Stimulated activated naive B cell treated with anti-CD40 and anti-IgM and Interleukin-4, amounts not matched to agents 10 μg/mL and 1 μg/mL and 100 μg/mL, for 72 hours (primary cell): Measurements from ENCODE around the gene NCBP2.
A peak's percentile ranks its signal among the peaks of the same experiment; 100 is the strongest.

Experiments used
- ATAC-seq, 2 donors: fragments of 150-1000 bp; cut with Tn5 transposase; replicated peaks; 2 replicates each; pipeline ENCODE4 v1.10.0; 2021; ENCODE audit warnings: moderate library complexity in 1 of 2
- DNase-seq: peaks from one replicate; pipeline ENCODE4 v3.0.0; 2021
- H3K27ac Mint-ChIP-seq: one replicate; pipeline ENCODE4 v1.8.0; 2022; ENCODE audit warnings: mild to moderate bottlenecking, mixed read lengths
- H3K27me3 Mint-ChIP-seq, 2 donors: one replicate each; pipeline ENCODE4 v1.8.0; 2022; ENCODE audit warnings: mixed read lengths in 2 of 2
- H3K36me3 Mint-ChIP-seq, 2 donors: one replicate each; pipeline ENCODE4 v1.8.0; 2022; ENCODE audit warnings: mixed read lengths in 2 of 2, mild to moderate bottlenecking in 1 of 2
- H3K4me1 Mint-ChIP-seq, 2 donors: one replicate each; pipeline ENCODE4 v1.8.0; 2022; ENCODE audit warnings: mixed read lengths in 2 of 2, mild to moderate bottlenecking in 1 of 2
- H3K4me3 Mint-ChIP-seq, 2 donors: one replicate each; pipeline ENCODE4 v1.8.0; 2022; ENCODE audit warnings: mild to moderate bottlenecking in 2 of 2, mixed read lengths in 2 of 2, moderate library complexity in 1 of 2
- H3K9me3 Mint-ChIP-seq, 2 donors: one replicate each; pipeline ENCODE4 v1.8.0; 2022; ENCODE audit warnings: mixed read lengths in 2 of 2, mild to moderate bottlenecking in 1 of 2

Gene NCBP2

DNA sequence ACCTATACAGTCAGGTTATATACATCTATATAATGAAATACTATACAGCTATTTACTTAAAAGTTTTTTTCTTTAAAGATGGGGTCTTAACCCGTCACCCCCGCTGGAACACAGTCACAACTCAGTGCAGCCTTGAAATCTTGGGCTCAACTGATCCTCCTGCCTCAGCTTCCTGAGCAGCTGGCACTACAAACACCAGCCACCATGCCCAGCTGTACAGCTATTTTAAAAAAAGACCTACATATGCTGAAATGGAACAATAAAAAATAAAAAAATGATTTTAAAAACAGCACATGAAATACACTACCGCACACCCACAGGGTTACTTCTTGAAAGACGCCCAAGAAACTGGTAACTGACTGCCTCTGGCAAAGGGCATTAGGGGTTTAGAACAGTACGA is 3.8 kb downstream of the NCBP2 start:
- no peak for ATAC-seq
- Mint-ChIP-seq H3K9me3 (no peaks in the 10 kb centered on the region), H3K4me1 (peaks cover 26 to 40% of the 10 kb centered on the region in 2 donors), H3K27me3 (no peaks in the 10 kb centered on the region), H3K4me3 (no peak overlapping the region), H3K36me3 (peaks cover 31 to 65% of the 10 kb centered on the region in 2 donors), H3K27ac (no peak overlapping the region)
- no peak for DNase-seq

DNA sequence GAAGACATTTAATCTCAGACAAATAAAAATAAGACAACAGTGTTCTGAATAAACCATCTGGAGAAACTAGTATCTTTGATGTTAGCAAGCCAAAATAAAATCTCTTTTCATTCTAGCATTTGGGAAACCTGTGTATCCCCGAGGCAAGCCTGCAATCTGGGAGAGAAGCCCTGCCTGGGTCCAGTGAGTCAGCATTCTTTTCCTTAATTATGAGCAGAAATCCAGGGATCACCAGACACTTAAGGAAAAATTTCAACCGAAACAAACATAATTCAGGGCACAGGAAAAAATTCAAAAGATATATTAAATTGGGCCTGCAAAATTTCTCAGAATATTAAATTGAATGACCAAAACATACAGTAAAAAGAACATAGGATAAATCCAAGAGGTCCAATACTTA is 4.2 kb downstream of the NCBP2 start:
- H3K4me1 Mint-ChIP-seq: peaks cover 23 to 35% of the 10 kb centered on the region in 2 donors
- no peak overlapping the region for H3K4me3 Mint-ChIP-seq
- ATAC-seq: no peak
- H3K27ac Mint-ChIP-seq: peak overlapping the region; percentile 56
- no peaks in the 10 kb centered on the region for H3K27me3 Mint-ChIP-seq
- H3K36me3 Mint-ChIP-seq: peaks cover 31 to 65% of the 10 kb centered on the region in 2 donors
- no peaks in the 10 kb centered on the region for H3K9me3 Mint-ChIP-seq
- DNase-seq: no peak

DNA sequence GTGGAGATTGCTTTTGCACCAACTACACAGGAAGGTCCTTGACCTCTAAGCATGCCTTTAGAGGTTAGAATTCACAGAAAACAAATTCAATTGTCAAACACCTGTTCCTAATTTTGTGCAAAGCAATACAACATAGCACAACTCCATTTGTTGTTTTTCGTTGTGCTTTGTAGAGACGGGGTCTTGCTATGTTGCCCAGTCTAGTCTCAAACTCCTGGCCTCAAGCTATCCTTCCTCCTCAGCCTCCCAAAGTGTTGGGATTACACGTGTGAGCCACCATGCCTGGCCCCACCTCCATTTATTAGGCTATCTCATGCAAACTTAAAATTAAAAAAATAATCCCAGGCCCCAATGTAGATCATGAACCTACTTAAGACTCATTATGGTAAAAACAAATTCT is 6.0 kb downstream of the NCBP2 start:
- no peak for ATAC-seq
- no peaks in the 10 kb centered on the region for H3K27me3 Mint-ChIP-seq
- no peaks in the 10 kb centered on the region for H3K9me3 Mint-ChIP-seq
- H3K4me3 Mint-ChIP-seq: no peak overlapping the region
- H3K4me1 Mint-ChIP-seq: peaks cover 30 to 44% of the 10 kb centered on the region in 2 donors
- no peak for DNase-seq
- peak overlapping the region; percentile 14 for H3K27ac Mint-ChIP-seq
- H3K36me3 Mint-ChIP-seq: peaks cover 35 to 61% of the 10 kb centered on the region in 2 donors

DNA sequence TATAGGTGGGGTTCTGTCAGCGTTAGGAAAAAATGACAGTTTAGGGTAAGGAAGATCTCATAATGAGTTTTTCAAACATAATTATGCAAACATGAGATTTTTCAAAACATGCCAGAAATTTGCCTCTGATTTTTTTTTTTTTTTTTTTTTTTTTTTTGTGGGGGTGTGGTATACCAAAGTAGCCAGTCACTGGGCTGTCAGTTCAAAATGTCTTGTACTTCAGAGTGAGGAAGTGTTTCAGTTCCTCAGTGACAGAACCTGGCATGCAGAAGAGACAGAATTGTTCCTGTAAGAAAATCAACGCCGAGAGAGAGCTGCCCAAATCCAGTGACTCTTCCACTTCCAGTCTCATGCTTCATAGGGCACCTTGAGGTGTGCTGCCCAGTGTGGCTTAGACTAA is 9.7 kb downstream of the NCBP2 start:
- DNase-seq: no peak
- no peaks in the 10 kb centered on the region for H3K27me3 Mint-ChIP-seq
- no peaks in the 10 kb centered on the region for H3K9me3 Mint-ChIP-seq
- peaks cover 14 to 26% of the 10 kb centered on the region in 2 donors for H3K4me1 Mint-ChIP-seq
- peak overlapping the region in 1 of 2 donors; percentile 8 for H3K4me3 Mint-ChIP-seq
- peak; percentile 83 to 88 for ATAC-seq
- H3K27ac Mint-ChIP-seq: peak overlapping the region; percentile 65
- H3K36me3 Mint-ChIP-seq: peaks cover 26 to 59% of the 10 kb centered on the region in 2 donors

DNA sequence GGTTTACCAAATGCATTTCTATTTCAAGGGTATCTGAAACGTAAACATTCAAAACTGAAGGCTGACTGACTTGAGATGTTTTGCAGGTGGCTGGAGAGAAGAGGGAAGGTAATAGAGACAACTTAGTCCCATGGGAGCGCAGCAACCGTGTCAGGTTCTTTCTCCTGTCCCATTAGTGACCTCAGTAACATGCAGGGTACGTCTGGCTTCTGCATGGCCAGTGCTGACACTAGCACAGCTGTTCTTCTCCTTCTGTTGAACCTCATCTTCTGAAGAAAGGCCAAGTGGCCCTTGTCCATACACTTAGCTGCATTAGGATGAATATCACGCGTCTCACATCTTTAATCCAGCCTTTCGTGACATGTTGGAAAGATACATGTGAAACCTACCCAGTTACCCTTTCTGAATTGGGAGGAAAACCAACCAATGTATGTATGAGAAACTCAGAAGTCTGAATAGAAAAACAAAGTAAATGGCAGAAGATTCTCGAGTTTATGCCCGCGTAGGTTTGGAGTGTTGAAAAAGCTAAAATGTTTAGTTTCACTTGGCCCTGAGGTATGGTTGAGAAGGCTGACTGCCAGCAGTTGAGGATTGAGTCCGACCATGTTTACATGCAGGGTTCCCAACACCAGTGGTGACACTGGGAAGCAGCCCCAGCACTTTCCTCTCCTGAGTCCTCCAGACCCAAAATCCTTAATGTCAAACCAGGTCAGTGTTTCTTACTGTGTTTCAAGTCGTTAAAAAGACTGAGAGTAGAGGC is 10.3 kb downstream of the NCBP2 start:
- ATAC-seq (peak; percentile 74 to 79), DNase-seq (peak; percentile 36)
- Mint-ChIP-seq H3K9me3 (no peaks in the 10 kb centered on the region), H3K27ac (peak overlapping the region; percentile 65), H3K4me1 (peaks cover 14 to 26% of the 10 kb centered on the region in 2 donors), H3K4me3 (peak overlapping the region in 1 of 2 donors; percentile 8), H3K27me3 (no peaks in the 10 kb centered on the region), H3K36me3 (peaks cover 25 to 58% of the 10 kb centered on the region in 2 donors)

DNA sequence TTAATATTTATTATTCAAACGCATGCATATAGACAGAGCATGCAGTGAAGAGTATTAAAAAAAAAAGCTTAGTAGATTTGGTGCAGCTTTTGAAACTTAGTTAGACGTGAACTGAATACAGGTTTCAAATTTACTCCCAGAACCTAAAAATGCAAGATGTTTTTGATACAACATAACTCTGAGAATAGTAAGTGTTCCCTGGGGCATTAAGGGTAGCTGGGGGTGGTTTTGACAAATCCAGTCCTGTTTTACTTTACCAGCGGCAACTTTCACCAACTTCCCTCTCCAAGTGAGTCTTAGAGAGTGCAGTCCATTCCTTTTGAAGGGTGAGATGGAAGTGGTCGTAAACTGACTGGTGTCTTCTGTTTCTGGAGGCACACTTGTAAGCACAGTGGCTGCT is 11.2 kb downstream of the NCBP2 start:
- Mint-ChIP-seq H3K36me3 (peaks cover 20 to 49% of the 10 kb centered on the region in 2 donors), H3K4me3 (peak overlapping the region in 1 of 2 donors; percentile 3), H3K27me3 (no peaks in the 10 kb centered on the region), H3K27ac (peak overlapping the region; percentile 7), H3K9me3 (no peaks in the 10 kb centered on the region), H3K4me1 (peaks cover 14 to 26% of the 10 kb centered on the region in 2 donors)
- no peak for DNase-seq
- peak in 1 of 2 donors; percentile 17 for ATAC-seq

DNA sequence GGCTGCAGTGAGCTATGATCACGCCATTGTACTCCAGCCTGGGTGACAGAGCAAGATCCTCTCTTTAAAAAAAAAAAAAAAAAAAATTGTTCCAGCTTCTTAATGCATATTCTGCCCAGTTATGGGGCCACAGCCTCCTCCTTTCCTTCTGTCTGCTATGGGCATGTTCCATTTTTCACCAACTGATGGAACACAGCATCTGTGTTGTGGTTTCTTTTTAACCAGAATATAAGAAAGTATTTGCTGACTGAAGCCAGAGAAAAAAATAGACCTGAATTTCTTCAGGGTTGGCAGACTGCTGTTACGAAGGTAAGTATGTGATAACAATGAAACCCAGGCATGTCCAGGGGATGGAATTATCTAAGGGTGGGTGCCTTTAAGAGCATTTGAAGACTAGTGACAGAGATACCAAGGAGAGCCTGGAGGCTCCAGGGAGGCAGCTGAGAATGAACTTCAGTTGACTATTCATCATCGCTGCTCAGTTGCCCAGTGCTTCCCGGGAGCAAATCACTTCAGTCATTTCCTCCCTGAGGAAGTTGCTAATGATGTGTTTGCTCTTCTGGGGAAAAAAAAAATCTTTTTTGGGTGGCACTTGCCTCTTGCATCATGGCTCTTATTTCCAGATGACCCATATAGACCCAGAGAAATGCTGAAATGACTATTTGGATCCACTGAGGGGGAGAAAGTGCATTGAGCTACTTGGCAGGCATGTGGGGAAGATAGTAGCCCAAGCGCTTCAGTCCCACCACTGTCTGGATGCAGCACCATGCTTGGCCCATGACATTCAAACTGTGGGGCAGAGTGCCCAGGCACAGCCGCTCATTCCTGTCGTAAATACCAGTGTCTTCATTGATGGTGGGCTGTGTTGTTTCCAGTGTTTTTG is 14.5 kb downstream of the NCBP2 start:
- Mint-ChIP-seq H3K27ac (no peak overlapping the region), H3K4me3 (no peak overlapping the region), H3K27me3 (no peaks in the 10 kb centered on the region), H3K9me3 (no peaks in the 10 kb centered on the region), H3K36me3 (peaks cover 20 to 51% of the 10 kb centered on the region in 2 donors), H3K4me1 (peaks cover 14 to 23% of the 10 kb centered on the region in 2 donors)
- DNase-seq (no peak), ATAC-seq (no peak)

DNA sequence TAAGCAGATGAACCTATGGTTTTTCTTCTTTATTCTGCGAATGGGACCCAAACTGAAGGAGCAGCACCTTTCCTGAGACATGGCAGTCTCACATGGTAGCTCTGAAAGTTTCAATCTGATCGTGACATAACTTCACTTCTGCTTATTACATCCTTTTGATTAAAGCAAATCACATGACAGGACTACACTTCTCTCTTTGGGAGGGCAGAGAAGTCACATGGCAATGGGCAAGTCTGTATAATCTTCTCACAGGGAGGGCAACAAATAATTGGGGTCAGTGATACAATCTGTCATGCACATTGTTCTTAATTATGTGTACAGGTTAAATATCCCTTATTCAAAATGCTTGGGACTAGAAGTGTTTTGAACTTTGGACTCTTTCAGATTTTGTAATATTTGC is 21.6 kb downstream of the NCBP2 start:
- H3K9me3 Mint-ChIP-seq: peaks cover 1 to 7% of the 10 kb centered on the region in 2 donors
- H3K27ac Mint-ChIP-seq: no peak overlapping the region
- ATAC-seq: peak; percentile 67 to 71
- H3K27me3 Mint-ChIP-seq: no peaks in the 10 kb centered on the region
- peaks cover 7 to 17% of the 10 kb centered on the region in 2 donors for H3K4me1 Mint-ChIP-seq
- H3K4me3 Mint-ChIP-seq: no peak overlapping the region
- peaks cover 20 to 47% of the 10 kb centered on the region in 2 donors for H3K36me3 Mint-ChIP-seq
- no peak for DNase-seq

DNA sequence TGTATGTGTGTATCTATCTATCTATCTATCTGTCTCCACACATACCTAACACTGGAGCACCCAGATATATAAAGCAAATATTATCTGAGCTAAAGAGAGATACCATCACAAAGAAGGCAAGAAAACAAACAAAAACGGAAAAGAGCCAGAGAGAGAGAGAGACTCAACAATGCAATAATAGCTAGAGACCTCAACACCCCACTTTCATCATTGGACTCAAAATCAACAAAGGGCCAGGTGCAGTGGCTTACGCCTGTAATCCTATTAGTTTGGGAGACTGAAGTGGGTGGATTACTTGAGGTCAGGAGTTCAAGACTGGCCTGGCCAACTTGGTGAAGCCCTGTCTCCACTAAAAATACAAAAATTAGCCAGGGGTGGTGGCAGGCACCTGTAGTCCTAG is 23.4 kb downstream of the NCBP2 start:
- no peaks in the 10 kb centered on the region for H3K27me3 Mint-ChIP-seq
- peaks cover 33 to 57% of the 10 kb centered on the region in 2 donors for H3K36me3 Mint-ChIP-seq
- H3K27ac Mint-ChIP-seq: no peak overlapping the region
- no peak overlapping the region for H3K4me3 Mint-ChIP-seq
- H3K9me3 Mint-ChIP-seq: peaks cover 5 to 7% of the 10 kb centered on the region in 2 donors
- H3K4me1 Mint-ChIP-seq: peaks cover 7 to 17% of the 10 kb centered on the region in 2 donors
- DNase-seq (no peak), ATAC-seq (no peak)

DNA sequence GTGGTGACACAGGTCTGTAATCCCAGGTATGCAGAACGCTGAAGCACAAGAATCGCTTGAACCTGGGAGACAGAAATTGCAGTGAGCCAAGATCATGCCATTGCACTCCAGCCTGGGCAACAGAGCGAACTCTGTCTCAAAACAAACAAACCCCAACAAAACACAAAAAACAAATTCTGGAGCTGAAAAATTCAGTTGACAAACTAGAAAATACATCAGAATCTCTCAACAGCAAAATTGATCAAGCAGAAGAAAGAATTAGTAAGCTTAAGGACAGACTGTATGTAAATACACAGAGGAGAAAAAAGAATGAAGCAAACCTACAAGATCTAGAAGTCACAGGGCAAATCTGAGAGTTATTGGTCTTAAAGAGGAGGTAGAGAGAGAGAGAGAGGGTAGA is 25.3 kb downstream of the NCBP2 start:
- Mint-ChIP-seq H3K4me3 (no peak overlapping the region), H3K4me1 (peaks cover 7 to 17% of the 10 kb centered on the region in 2 donors), H3K36me3 (peaks cover 36 to 56% of the 10 kb centered on the region in 2 donors), H3K9me3 (peaks cover 5 to 7% of the 10 kb centered on the region in 2 donors), H3K27me3 (no peaks in the 10 kb centered on the region), H3K27ac (no peak overlapping the region)
- DNase-seq (no peak), ATAC-seq (no peak)

DNA sequence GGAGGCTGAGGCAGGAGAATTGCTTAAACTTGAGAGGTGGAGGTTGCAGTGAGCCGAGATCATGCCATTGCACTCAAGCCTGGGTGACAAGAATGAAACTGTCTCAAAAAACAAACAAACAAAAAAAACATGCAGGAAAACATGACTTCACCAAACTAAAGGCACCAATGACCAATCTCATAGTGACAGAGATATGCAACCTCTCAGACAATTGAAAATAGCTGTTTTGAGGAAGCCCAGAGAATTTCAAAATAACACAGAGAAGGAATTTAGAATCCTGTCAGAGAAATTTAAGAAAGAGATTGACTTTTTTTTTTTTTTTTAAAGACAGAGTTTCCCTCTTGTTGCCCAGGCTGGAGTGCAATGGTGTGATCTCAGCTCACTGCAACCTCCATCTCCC is 26.1 kb downstream of the NCBP2 start:
- H3K27ac Mint-ChIP-seq: no peak overlapping the region
- ATAC-seq: no peak
- H3K27me3 Mint-ChIP-seq: no peaks in the 10 kb centered on the region
- H3K9me3 Mint-ChIP-seq: peaks cover 5 to 7% of the 10 kb centered on the region in 2 donors
- DNase-seq: no peak
- peaks cover 35 to 57% of the 10 kb centered on the region in 2 donors for H3K36me3 Mint-ChIP-seq
- peaks cover 7 to 17% of the 10 kb centered on the region in 2 donors for H3K4me1 Mint-ChIP-seq
- H3K4me3 Mint-ChIP-seq: no peak overlapping the region

DNA sequence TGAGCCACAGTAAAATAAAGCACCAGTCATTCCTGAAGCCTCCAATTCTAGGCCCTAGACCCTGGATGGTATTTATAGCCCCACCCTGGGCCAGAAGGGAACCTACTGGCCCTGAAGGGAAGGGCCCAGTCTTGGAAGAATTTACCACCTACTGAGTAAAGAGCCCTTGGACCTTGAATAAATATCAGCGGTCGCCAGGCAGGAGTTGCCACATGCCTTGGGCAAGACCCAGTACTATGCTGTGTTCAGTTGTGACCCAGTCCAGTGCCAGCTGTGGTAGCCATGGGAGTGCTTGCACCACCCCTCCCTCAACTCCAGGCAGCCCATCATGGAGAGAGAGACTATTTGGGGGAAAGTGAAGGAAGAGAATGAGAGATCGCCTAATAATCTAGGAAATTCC is 27.0 kb downstream of the NCBP2 start:
- ATAC-seq (no peak), DNase-seq (no peak)
- H3K27me3 Mint-ChIP-seq: no peaks in the 10 kb centered on the region
- no peak overlapping the region for H3K4me3 Mint-ChIP-seq
- peaks cover 5 to 7% of the 10 kb centered on the region in 2 donors for H3K9me3 Mint-ChIP-seq
- H3K27ac Mint-ChIP-seq: no peak overlapping the region
- H3K4me1 Mint-ChIP-seq: peaks cover 3 to 13% of the 10 kb centered on the region in 2 donors
- H3K36me3 Mint-ChIP-seq: peaks cover 40 to 60% of the 10 kb centered on the region in 2 donors

DNA sequence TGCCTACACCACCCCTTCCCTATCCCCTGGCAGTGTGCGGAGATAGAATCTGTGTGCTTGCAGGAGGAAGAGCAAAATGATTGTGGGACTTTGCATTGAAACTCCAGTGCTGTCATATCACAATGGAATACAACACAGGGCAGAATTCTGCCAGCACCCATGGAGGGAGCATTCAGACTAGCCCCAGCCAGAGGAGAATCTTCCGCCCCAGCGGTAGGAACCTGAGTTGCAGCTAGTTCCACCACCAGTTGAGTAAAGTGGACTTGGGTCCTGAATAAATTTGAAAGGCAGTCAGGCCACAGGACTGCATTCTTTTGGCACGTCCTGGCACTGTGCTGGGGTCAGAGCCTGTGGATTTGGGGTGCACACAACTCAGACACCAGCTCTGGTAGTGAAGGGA is 27.5 kb downstream of the NCBP2 start:
- DNase-seq (no peak), ATAC-seq (no peak)
- Mint-ChIP-seq H3K9me3 (peaks cover 5 to 7% of the 10 kb centered on the region in 2 donors), H3K36me3 (peaks cover 40 to 61% of the 10 kb centered on the region in 2 donors), H3K4me1 (peaks cover 2 to 8% of the 10 kb centered on the region in 2 donors), H3K27ac (no peak overlapping the region), H3K4me3 (no peak overlapping the region), H3K27me3 (no peaks in the 10 kb centered on the region)

DNA sequence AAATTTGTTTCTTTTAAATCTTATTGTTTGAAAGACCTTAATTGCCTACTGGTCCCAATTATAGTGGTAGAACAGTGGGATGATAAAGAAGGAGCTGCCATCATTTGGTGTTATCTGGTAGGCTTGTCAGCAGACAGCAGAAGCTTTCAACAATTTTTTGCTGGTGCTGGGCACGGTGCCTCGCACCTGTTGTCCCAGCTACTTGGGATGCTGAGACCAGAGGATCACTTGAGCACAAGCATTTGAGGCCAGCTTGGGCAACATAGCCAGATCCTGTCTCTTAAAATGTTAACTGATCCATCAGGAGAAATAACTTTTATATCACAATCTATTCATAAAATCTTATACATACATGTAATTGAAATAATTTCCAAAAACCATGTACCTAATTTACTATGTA is 38.6 kb downstream of the NCBP2 start:
- no peak overlapping the region for H3K4me3 Mint-ChIP-seq
- peaks cover 40 to 53% of the 10 kb centered on the region in 2 donors for H3K36me3 Mint-ChIP-seq
- H3K27me3 Mint-ChIP-seq: no peaks in the 10 kb centered on the region
- H3K4me1 Mint-ChIP-seq: no peaks in the 10 kb centered on the region
- DNase-seq: no peak
- no peak for ATAC-seq
- H3K9me3 Mint-ChIP-seq: no peaks in the 10 kb centered on the region
- H3K27ac Mint-ChIP-seq: no peak overlapping the region
